Pons (tissue), 1 donor: ENCODE results near the gene CAMK1D.
A peak's percentile ranks its signal among the peaks of the same experiment; 100 is the strongest.
"Not testable (repeated sequence)": the region's sequence is repeated elsewhere in the genome, so short reads cannot be mapped to it uniquely, and the experiment has no call there.

Source experiments
- DNase-seq: peaks from one replicate; pipeline ENCODE4 v3.0.0-alpha.2; 2016; ENCODE audit warnings: low spot score

CAMK1D gene

DNA sequence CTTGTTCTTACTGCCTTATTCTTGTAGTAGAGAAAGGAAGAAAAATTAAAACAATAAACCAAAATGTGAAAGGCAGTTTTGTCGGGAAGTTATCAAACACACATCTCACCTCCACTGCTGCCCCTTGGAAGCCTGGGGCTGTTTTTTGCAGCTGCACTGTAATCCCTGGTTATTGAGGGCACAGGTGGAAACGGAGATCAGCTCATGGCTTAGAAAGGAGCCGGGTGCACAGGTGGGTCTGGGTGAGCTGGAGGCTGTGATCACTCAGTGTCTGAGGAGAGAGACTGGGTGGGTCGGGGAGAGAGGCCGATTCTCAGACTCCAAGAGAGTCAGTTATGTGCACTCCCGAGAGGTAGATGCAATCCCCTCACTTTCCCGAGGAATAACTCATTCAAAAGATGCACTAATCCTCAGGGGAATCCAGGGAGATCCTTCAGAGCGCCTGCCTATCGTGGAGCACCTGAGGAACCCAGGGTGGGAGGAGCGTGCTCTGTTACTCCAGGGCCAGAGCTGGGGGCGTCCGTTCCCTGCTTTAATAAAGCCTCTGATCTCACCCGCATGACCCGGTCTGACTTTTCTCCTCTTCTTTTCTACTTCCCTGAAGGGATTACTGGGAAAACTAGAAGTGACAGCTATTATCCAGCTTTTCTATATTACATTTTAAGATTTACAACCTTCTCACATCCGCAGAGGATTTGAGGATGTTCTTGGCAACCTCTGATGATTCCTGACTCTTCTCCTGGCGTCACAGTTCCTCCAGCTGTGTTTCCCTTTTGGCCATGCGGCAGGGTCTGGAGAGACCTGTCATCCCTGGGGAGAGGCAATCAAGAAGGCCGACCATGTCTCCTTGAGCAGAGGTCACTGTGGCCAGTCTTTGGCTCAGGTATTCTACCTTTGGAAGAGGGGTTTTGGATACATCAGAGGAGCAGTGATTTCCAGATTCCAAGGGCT, 82.1 kb downstream of the CAMK1D start:
- no peak for DNase-seq

DNA sequence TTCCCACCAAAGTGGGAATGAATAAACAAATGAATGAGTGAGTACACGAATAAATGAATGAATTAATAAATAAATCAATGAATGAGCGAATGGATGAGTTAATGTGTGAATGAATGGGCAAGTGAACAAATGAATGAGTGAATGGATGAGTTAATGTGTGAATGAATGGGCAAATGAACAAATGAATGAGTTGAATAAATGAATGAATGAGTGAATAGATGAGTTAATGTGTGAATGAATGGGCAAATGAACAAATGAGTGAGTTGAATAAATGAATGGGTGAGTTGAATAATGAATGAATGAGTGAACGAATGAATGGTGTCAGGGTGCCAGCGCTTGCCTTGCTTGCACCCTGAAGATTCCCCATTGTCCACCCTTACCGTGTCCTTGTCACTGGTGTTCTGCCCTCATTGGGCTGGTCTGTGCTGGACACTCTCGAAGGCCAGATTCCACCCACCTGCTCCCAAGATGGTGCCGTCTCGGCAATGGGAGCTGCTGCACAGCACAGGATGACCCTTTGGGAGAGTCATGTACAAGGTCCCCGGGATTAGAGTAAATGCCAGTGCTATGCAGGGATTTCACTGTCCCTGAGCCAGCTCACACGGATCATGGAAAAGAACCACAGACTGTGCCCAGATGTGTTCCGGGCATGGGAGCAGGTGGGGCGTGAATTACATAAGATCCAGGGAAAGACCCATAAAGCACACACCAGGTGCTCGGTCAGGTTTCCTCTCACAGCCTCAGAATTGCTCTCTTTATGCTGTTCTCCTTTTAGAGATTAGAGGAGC, 83.2 kb downstream of the CAMK1D start:
- DNase-seq = no peak

DNA sequence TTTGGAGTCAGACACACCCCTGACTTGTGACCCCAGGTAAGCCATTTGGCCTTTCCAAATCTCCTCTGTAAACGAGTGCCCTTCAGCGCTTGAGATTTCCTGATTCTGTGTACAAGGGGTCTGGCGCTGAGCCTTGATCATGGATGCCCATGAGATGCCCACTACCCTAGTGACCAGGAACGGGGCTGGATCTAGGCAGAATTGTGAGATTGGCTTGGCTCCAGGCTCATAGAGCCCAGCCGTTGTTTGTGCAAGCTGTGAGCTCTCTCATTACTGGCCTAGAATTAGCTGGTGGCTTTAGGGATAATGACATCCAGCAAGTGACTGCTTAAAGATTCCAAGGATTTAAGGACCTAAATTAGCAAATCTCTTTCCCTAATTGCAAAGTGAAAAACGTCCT, 84.9 kb downstream of the CAMK1D start:
- no peak for DNase-seq

DNA sequence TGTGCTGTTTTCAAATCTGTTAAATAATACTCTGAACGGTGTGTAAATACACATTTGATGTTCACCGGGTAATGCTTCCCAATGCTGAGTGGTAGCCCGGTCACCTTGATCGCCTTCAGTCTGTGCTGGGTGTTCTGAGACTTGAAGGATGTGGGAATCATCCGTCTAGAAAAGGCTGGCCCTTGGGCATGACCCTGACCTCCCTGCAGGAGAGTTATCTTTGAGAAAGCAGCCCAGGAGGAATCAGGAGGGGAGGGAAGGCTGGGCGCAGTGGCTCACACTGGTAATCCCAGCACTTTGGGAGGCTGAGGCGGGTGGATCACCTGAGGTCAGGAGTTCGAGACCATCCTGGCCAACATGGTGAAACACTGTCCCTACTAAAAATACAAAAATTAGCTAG, 85.3 kb downstream of the CAMK1D start:
- not testable (repeated sequence) for DNase-seq

DNA sequence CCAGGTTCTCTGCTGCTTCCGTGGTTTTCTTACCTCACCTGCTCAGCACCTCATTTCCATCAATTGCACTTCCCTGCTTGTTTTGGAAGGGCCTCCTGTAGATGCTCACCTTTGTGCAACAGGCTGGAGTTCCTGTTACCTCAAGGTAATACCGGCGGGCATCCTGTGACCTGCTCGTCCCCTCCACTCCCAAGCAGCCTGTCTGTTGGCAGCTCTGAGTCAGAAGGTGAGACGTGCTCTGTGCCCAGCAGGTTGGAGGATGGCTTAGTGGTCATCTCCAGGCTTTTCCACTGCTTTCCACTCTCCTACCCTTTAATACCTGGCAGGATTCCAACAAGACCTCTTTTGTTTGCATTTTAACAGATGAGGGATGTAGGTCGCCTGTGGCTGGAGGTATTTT, 86.0 kb downstream of the CAMK1D start:
- DNase-seq = no peak

DNA sequence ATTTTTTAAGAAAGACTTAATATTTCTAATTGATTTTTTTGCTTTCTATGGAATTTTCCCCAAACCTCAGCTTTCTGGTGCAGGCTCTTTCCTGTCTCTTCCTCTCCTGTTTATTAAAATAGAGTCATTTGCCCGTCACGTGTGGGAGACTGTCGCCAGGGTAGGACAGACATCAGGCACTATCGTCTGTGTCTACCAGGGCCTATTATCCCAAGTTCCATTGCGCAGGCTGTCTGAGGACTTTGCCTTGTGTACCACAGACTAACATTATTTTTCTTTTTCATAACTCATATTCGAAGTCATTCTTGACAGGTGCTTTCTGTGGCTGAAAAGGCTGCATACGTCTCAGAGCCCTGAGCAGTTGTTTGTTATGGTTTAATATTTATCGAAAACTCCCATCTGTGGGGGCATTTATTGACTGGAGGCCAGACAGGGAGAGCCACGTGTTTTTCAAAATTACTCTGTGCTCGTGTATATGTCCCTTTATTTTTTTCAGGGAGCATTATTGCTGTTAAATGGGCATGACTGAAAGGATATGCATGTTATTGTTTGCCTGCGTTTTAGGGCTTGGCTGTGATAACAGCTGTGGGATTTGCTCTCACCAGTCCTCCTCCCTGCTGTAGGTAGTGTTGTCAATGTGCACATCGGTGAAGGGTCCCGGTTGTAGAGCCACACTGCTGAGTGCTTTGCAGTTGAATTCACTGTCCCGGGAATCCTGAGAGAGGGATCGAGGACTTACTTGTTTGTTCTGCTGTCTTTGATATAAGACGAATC, 89.8 kb downstream of the CAMK1D start:
- no peak for DNase-seq

DNA sequence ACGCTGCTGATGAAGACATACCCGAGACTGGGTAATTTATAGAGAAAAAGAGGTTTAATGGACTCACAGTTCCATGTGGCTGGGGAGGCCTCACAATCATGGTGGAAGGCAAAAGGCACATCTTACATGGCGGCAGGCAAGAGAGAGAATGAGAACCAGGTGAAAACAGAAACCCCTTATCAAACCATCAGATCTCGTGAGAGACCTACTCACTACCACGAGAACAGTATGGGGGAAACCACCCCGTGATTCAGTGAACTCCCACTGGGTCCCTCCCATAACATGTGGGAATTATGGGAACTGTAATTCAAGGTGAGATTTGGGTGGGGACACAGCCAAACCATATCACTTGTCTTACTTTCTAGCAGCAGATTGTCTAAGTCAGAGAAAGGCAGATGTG, 90.4 kb downstream of the CAMK1D start:
- not testable (repeated sequence) for DNase-seq

DNA sequence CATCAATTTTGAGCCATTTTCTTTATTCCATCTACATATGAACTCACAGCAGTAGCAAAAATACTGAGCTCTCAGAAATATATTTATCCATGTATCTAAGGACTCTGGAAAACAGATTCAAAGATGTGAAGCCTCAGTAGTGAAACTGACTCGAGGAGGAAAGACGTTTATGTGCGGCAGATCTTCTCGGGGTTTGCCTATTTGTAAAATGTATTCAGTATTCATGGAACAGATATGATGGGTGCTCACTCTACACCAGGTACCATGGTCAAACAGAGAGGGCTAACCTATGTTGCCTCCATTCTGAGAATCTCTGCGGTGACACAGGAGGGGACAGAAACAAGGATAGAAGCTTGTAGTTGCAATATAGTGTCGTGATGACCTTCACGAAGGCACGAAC, 93.7 kb downstream of the CAMK1D start:
- DNase-seq = no peak

DNA sequence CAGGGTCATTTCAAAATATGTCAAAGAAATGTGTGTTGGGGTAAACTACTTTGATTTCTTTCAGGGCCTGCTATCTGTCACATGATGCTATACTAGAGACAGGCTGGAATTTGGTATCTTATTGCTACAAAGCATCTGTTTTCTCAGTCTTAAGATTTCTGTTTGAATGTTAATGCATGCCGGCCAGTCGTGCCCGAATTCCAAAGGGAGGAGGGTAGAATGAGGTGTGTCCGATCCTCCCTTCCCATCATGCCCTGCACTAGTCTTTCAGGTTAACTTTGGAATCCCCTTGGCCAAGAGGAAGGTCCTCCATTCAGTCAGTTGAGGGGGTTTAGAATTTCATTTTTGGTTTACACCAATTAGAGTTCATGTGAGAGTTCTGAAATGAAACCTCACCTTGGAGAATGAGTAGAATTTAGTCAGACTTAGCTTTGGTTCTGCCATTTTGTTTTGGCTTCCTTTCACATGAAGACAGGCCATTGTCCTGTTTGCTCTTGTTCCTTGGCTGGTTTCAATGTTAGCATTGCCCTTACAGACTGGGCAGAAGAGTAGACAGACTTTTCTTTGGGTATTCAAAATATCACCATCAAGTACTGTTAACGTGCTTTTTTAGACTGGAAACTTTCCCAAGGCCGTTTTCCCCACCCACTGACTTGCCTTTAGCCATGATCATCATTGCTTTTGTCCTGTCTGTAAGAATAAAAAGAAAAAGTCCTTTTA, 95.8 kb downstream of the CAMK1D start:
- DNase-seq = no peak

DNA sequence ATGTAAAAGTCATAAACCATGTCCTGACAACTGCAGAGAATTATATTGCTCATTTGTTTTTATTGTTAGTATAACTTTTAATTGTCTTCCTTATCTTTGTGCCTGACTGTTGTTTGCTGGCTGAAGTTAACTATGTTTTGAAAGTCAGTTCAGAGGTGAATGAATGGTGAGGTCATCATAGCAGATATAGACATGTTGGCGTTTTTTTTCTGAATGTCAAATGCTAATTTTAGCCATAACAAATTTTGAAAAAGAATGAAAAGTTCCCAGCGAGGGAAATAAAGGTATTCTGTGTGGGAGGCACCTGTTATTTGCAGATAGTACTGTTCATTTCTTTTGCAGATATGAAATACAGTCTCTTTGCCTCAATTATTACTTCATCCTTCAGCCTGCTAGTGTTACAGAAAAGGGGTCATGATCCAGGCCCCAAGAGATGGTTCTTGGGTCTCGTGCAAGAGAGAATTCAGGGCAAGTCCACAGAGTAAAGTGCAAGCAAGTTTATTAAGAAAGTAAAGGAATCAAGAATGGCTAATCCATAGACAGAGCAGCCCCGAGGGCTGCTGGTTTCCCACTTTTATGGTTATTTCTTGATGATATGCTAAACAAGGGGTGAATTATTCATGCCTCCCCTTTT, 96.5 kb downstream of the CAMK1D start:
- DNase-seq = no peak

DNA sequence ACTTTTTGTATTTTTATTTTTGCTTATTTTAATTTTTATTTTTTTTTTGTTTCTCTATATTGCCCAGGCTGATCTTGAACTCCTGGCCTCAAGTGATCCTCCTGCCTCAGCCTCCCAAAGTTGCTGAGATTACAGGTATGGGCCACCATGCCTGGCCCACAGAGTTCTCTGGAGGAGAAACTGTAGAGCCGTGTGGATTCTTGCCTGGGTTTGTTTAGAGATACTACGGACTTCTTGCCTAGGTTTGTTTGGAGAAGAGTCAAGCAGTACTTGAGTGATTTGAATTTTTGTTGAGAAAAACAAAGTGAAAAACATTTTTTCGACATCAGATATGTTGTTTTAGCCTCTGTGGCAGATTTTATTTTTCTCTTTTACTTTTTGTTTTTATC, 99.0 kb downstream of the CAMK1D start:
- DNase-seq = no peak

DNA sequence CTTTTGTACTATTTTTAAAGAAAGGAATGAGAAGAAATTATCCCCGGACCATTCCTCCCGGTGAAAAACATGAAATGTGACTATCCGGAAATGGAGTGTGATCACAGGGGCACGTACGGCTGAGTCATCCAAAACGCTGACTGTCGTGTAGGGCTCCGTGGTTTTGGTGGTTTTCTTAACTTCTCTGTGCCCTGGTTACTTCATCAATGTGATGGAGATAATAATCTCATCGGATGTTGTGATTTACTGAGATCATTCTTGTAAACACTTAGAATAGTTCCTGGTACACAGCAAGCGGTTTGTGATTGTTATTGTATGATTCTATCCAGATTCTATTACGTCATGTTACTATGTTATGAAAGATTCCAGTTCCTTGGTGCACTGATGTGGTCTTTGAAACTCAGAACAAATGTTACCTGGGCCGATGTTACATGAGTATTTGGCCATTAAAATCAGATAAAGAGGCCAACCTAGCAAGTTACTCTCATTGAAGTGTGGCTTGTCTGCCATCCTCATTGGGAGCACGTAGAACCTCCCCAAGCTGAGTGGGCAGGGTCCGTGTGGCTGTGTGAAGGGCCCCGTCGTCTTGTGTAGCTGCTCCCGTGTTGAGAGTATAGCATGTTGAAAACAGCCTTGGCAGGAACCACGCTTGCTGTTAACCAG, 99.5 kb downstream of the CAMK1D start:
- peak; percentile 8 for DNase-seq

DNA sequence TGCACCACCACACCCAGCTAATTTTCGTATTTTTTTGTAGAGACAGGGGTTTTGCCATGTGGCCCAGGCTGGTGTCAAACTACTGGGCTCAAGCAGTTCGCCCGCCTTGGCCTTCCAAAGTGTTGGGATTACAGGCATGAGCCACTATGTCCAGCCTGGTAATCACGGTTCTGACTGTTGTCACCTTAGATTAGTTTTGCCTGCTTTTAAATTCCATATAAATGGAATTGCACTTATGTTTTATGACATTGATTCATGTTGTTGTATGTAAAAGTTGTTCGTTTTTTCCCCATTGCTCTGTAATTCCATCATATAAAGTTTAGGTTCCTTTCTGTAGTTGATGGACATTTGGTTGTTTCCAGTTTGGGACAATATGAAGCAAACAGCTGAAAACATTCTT, 106.0 kb downstream of the CAMK1D start:
- no peak for DNase-seq

DNA sequence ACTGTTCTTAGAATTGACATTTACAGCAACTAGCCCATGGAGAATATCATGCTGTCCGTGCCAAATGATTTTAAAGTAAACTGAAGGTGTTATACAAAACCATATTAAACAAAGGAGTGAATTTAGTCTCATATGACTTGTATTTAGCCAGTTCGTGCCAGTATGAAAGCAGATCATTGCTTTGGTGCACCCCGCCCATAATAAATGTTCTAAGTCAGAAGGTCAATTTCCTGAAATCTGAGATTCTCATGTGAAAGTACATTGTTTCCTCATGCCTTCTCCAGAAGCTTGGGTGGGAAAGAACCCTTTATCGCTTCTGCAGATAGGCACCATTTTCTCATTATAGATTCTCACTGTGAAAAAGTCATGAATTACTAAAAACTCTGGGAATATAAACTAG, 106.4 kb downstream of the CAMK1D start:
- DNase-seq = no peak

DNA sequence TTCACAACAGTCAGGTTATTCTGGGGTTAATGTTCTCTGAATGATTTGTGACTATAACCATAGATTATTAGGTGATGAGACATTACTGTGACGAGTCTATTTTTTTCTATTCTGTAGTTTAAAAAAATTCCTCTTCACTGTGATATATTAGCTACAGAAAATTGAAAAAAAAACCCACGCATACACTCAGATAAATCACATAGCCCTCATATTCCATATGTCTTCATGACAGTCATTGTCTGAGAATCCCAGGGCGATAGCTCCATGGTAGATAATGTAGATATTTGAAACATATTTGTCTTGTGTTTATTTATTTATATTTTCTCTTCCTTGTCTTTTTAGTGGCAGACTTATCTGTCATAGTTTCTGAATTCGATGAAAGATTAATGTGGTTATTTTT, 110.0 kb downstream of the CAMK1D start:
- no peak for DNase-seq

DNA sequence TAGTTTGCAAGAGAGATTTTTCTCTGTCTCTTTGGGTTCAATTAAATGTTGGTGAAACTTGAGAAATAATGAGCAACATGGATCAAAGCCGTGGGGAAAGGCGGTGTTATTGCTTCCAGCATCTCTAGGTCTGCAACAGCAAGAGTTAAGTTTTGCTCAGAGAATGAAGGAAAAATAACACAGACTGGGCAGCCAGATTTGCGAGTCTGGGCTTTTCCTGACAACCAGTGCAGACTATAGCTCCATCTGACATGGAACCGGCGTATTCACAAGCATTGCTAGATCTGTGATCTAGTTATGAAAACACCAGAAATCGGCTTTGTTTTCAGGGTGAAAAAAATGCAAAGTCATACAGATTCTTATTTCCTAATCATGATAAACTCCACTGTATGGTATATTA, 110.4 kb downstream of the CAMK1D start:
- no peak for DNase-seq

DNA sequence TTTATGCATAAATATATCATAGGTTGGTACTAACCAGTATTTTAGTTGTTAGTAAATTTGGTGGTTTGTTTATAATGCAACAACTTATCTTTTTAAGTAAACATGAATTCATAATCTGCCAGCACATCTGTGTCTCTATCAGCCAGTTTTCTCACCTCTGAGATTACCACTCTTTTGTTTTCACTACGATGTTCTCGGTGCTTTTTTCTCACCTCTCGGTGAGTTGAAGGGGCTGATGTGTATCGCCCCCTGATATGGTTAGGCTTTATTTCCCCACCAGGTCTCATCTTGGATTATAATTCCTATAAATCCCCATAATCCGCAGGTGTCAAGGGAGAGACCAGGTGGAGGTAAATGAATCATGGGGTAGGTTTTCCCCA, 114.1 kb downstream of the CAMK1D start:
- DNase-seq = no peak

DNA sequence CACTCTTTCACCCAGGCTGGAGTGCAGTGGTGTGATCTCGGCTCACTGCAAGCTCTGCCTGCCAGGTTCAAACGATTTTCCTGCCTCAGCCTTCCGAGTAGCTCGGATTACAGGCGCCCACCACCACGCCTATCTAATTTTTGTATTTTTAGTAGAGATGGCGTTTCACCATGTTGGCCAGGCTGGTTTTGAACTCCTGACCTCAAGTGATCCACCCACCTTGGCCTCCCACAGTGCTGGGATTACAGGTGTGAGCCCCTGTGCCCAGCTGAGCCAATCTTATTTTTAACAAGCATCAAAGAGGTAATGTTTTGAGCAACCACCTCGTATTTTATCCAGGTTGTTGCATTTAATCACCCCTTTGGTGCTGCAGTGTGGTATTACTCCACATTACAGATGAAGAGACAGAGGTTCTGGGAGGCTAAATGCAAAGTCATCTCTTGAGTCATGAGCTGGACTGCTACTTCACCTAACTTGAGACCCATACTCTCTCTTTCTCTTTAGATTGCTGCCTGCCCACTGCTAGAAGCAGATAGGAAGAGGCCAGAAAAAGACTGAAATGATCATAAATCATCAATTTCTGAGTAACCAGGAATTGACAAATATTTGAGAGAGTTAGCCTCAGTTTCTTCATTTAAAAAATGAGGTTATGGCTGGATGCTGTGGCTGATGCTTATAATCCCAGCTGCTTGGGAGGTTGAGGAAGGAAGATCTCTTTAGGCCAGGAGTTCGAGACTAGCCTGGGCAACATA, 116.2 kb downstream of the CAMK1D start:
- no peak for DNase-seq

DNA sequence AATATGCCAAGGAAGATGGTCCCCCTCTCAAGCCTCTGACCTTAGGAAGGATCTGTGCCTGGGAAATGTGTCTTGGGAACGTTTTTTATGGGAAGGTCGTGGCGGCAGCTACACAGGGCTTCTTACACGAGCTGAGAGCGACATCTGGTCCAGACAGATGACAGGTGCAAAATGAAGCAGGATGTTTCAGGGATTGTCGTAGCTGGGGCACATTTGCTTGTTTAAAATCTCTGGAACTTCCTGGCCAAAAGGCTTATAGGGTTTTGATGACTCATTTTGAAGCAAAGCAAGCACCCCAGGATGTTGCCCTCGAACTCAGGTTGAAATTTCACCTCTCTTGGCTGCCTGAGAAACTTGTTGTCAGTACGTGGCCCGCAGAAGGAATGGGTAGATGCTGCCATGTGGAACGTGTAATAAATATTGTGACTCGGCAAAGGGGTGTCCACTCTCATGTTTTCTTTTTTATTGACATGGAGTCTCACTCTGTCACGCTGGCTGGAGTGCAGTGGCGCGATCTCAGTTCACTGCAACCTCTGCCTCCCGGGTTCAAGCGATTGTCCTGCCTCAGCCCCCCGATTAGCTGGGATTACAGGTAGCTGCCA, 117.5 kb downstream of the CAMK1D start:
- no peak for DNase-seq

DNA sequence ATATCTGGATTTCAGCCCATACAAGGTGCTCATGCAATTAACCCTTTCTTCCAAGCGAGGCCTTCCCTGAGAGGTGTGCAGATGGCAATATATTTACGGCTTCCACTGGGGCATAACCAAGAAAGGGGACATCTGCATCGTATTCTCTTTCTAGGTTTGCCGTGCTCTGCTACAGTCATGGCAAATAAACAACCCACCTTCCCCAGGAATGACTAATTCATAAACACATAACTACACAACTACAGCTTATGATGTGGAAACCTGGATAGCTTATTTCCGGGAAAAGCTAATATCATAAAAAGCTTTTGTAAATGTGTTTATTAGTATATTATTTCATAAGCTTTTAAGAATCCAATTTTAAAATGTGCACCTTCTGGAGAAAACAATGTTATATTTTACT, 120.0 kb downstream of the CAMK1D start:
- DNase-seq = no peak
